ENCODE results near the gene MPDZ.

DNA sequence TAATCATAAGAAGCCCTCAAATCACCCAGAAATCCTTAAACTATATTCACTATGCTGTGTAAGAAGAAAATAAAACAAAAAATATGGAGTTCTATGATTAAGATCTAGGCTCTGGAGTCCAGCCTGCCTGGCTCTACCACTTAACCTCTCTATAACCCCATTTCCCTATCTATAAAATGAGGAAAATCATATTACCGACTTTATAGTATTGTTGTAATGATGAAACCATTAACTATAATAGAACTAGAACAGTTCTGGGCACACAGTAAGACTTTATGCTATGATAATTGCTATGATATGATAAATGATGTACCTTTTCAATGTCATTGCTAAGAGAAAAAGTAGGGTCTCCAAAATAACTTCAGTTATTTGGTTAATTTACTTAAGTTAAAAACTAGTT, 40.3 kb downstream of the MPDZ start:
- TF ChIP-seq, protein P1, sequence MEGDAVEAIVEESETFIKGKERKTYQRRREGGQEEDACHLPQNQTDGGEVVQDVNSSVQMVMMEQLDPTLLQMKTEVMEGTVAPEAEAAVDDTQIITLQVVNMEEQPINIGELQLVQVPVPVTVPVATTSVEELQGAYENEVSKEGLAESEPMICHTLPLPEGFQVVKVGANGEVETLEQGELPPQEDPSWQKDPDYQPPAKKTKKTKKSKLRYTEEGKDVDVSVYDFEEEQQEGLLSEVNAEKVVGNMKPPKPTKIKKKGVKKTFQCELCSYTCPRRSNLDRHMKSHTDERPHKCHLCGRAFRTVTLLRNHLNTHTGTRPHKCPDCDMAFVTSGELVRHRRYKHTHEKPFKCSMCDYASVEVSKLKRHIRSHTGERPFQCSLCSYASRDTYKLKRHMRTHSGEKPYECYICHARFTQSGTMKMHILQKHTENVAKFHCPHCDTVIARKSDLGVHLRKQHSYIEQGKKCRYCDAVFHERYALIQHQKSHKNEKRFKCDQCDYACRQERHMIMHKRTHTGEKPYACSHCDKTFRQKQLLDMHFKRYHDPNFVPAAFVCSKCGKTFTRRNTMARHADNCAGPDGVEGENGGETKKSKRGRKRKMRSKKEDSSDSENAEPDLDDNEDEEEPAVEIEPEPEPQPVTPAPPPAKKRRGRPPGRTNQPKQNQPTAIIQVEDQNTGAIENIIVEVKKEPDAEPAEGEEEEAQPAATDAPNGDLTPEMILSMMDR (IDR thresholded peaks at IDR 0.05), result no peak
- no peak for TF ChIP-seq POLR2A (IDR thresholded peaks at IDR 0.05)
